Measurements from ENCODE around the gene GMPPA. TPM values are rescaled to one million over a fixed set of nuclear protein-coding genes. Genes with fewer than 3 reads are reported as not detected.

GMPPA gene
- total RNA-seq, 1 experiment from 2014 or later = 32.0 TPM

DNA sequence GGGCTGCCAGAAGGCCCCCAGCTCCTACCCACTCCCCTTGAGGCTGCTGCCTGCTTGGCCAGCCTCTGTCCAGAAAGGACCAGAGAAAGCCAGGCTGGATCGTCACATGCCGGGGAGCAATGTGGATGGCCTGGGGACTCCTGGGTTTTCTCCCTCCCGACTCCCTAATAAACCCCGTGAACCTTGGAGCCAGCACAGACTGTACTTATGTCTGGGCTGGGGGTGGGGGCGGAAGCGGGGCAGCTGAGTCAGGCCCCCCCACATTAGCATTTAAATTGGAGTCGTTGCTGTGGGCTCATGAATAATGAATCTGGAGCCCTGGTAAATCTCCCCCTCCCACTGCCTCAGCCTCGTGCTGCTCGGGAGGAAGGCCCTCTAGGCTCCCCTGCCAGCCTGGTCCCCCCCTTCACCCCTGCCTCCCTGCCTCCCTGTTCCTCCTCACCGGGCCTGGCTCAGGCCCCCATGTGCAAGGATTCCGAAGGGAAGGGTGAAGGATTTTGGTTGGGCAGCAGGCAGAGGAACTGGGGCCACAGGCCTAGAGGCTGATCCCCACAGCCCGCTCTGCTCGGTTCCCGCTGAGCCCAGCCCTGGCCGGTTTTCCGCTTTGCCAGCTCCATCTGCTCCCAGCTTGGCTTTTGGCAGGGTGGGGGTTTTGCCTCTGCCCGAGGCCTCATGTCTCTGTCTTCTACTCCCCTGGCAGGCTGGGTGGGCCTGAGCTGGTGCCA is 8.3 kb downstream of the GMPPA start:
- no peak overlapping the region for H3K9ac ChIP-seq (ENCODE audit: extremely low read depth, insufficient read length, low read length)
- peak overlapping the region; percentile 19 to 56 for H3K4me3 Mint-ChIP-seq

More for the DNA sequence above, 8.3 kb downstream of the GMPPA start:
- no peak overlapping the region for H3K4ac ChIP-seq (ENCODE audit: low read depth, low read length)
- no peak overlapping the region for H2BK15ac ChIP-seq (ENCODE audit: low read depth, low read length)
- H2BK120ac ChIP-seq (ENCODE audit: low read depth, low read length, poor library complexity, severe bottlenecking) = no peak overlapping the region
- H3K4me1 ChIP-seq (ENCODE audit: insufficient read depth, low read length) = peaks cover 13% of the 10 kb centered on the region; the same call in 1 of the 2 replicates
- no peak overlapping the region for H3K56ac ChIP-seq (ENCODE audit: insufficient read length, low read depth, low read length)
- Mint-ChIP-seq H3K27me3 (ENCODE audit: low read depth) (peaks cover 25% of the 10 kb centered on the region), H3K9me3 (no peaks in the 10 kb centered on the region; a peak in 2 of 5 replicates), H3K36me3 (ENCODE audit: insufficient read depth in 1 of 3, low read depth in 3 of 3) (peaks cover 16 to 19% (median 17%) of the 10 kb centered on the region in 3 experiments; a peak in 6 of 7 replicates), H3K27ac (peak overlapping the region; percentile 83 to 97 (median 95)), H3K4me1 (peaks cover 54 to 64% of the 10 kb centered on the region in 2 experiments)
- no peak overlapping the region for H4K5ac ChIP-seq (ENCODE audit: insufficient read length, low read depth, low read length)
- no peaks in the 10 kb centered on the region for H4K20me1 ChIP-seq (ENCODE audit: control insufficient read depth, insufficient read depth, insufficient read length)
- no peaks in the 10 kb centered on the region for H3K9me3 ChIP-seq (ENCODE audit: control insufficient read depth, low read depth, low read length)
- H4K8ac ChIP-seq (replicated peaks; ENCODE audit: insufficient read length, low read depth, low read length) = no peak overlapping the region
- H3K23me2 ChIP-seq (ENCODE audit: insufficient read length, low read depth, low read length, poor library complexity, severe bottlenecking) = peaks cover 4% of the 10 kb centered on the region
- H2BK12ac ChIP-seq (ENCODE audit: insufficient read length, low read depth, low read length) = no peak overlapping the region
- no CpG with 5 or more reads among the region's 17 CpGs for WGBS (ENCODE audit: extremely low coverage, insufficient read length, low lambda C conversion rate)
- peak overlapping the region; percentile 3 for H3K4me2 ChIP-seq (ENCODE audit: insufficient read depth, insufficient read length, low read length)
- TF ChIP-seq, protein P1, sequence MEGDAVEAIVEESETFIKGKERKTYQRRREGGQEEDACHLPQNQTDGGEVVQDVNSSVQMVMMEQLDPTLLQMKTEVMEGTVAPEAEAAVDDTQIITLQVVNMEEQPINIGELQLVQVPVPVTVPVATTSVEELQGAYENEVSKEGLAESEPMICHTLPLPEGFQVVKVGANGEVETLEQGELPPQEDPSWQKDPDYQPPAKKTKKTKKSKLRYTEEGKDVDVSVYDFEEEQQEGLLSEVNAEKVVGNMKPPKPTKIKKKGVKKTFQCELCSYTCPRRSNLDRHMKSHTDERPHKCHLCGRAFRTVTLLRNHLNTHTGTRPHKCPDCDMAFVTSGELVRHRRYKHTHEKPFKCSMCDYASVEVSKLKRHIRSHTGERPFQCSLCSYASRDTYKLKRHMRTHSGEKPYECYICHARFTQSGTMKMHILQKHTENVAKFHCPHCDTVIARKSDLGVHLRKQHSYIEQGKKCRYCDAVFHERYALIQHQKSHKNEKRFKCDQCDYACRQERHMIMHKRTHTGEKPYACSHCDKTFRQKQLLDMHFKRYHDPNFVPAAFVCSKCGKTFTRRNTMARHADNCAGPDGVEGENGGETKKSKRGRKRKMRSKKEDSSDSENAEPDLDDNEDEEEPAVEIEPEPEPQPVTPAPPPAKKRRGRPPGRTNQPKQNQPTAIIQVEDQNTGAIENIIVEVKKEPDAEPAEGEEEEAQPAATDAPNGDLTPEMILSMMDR (conservative IDR thresholded peaks at IDR 0.05) = no peak
- no peak overlapping the region for H4K91ac ChIP-seq (ENCODE audit: insufficient read length, low read depth, low read length)
- no peak overlapping the region for H2BK20ac ChIP-seq (ENCODE audit: low read depth, low read length, poor library complexity, severe bottlenecking)
- H3K23ac ChIP-seq (ENCODE audit: insufficient read length, low read depth, low read length) = no peak overlapping the region
- no peak overlapping the region for H2AFZ ChIP-seq (ENCODE audit: low read length)
- no peak overlapping the region for H3T11ph ChIP-seq (ENCODE audit: low read length)
- no peak overlapping the region for H2AK5ac ChIP-seq (ENCODE audit: insufficient read length, low read length)
- H3K79me1 ChIP-seq (ENCODE audit: insufficient read depth, low read depth, low read length, poor library complexity, severe bottlenecking) = no peaks in the 10 kb centered on the region
- H3K14ac ChIP-seq (ENCODE audit: insufficient read depth, low read length) = 0 out of 2 replicates have a peak overlapping the region, but pooled peaks have one; percentile 4
- no peaks in the 10 kb centered on the region for H3K27me3 ChIP-seq (ENCODE audit: insufficient read depth, low read length)
- H3K27ac ChIP-seq (ENCODE audit: insufficient read length, low read depth, low read length) = peak overlapping the region; percentile 3
- no peaks in the 10 kb centered on the region for H3K79me2 ChIP-seq (ENCODE audit: insufficient read depth, low read length)
- DNase-seq = peak; percentile 82
- no peak overlapping the region for H2BK5ac ChIP-seq (ENCODE audit: insufficient read length, low read length)
- peak overlapping the region; percentile 73 for H3K18ac ChIP-seq (ENCODE audit: insufficient read length, low read depth, low read length)
